Right lobe of liver (tissue), 6 donors: ENCODE data around the gene CLCA2. TPM values are rescaled to one million over a fixed set of nuclear protein-coding genes. Genes with fewer than 3 reads are reported as not detected.

Experiments
- ATAC-seq, 4 donors: fragments of 200-7000 bp; cut with Tn5 transposase; one replicate each; pipeline ENCODE4 v1.9.1; 2020; ENCODE audit warnings: mild to moderate bottlenecking in 4 of 4, moderate library complexity in 4 of 4
- DNase-seq, 3 donors: peaks; one replicate each; pipeline ENCODE4 v3.0.0-alpha.2; 2020
- H3K27ac ChIP-seq, 3 donors: fragments of 200-600 bp; one replicate each; pipeline ENCODE4 v1.8.0; 2022
- H3K27me3 ChIP-seq, 2 donors: fragments of 200-600 bp; one replicate each; pipeline ENCODE4 v1.8.0; 2022
- H3K36me3 ChIP-seq, 4 donors: fragments of 200-600 bp; sonication (generic) in 1 of 4; one replicate each; pipeline versions ENCODE4 v1.5.1 to v1.8.0; 2017 to 2022; ENCODE audit warnings: control low read depth in 1 of 4
- H3K4me1 ChIP-seq, 4 donors: fragments of 200-600 bp; sonication (generic) in 1 of 4; one replicate each; pipeline versions ENCODE4 v1.5.1 to v1.8.0; 2017 to 2022; ENCODE audit warnings: control low read depth in 1 of 4
- H3K4me3 ChIP-seq, 3 donors: fragments of 200-600 bp; one replicate each; pipeline ENCODE4 v1.8.0; 2022
- H3K9me3 ChIP-seq, 4 donors: fragments of 200-600 bp; sonication (generic) in 1 of 4; one replicate each; pipeline versions ENCODE4 v1.5.1 to v1.8.0; 2017 to 2022; ENCODE audit warnings: control low read depth in 1 of 4
- CTCF ChIP-seq, 4 donors: fragments of 200-600 bp in 3 of 4; fragments of 450-650 bp in 1 of 4; IDR thresholded peaks; one replicate each; pipeline versions ENCODE4 v1.5.1 to v1.8.0; 2016 to 2022; ENCODE audit warnings: antibody characterized with exemption in 4 of 4, mild to moderate bottlenecking in 2 of 4
- POLR2A ChIP-seq: fragments of 450-650 bp; IDR thresholded peaks from one replicate; pipeline ENCODE4 v1.6.1; 2017; ENCODE audit warnings: antibody characterized with exemption, mild to moderate bottlenecking
- WGBS: methylation state at CpG from one replicate; pipeline ENCODE4 v1.1.6; 2018; ENCODE audit warnings: low coverage, low lambda C conversion rate; ENCODE audit not compliant: insufficient coverage; ENCODE audit errors: missing lambda C conversion rate; 5-methylcytosine and 5-hydroxymethylcytosine counted together
- intact Hi-C, 2 donors: fragments of 100-400 bp; cut with DNase I; formaldehyde crosslinking; loops; one replicate each; pipeline versions ENCODE4 v1.11.2 to v1.14.1; 2022
- total RNA-seq, 6 experiments: library from RNA; depleted of rRNA in 2 of 6; stranded (reverse); fragments of >200 nt in 2 of 6; fragmentation: NEBNext Ultra II Directional in 3 of 6; extraction: Animal tissue kit (Norgen Biotek cat#: 25700) in 3 of 6; gene quantifications; one replicate each; pipeline versions ENCODE4 v1.1.0 to v1.2.4, GENCODE V29; 2016 to 2023
- donor health status: DM: no; HTN: yes; CAD: no.
- donor health status: DM: no; HTN: no; CAD: no.
- donor health status: DM: no; HTN: no; CAD: no.
- donor health status: DM: no; HTN: yes; CAD: no.
- donor health status: DM: no; HTN: yes; CAD: no.

Gene CLCA2
- total RNA-seq, 6 experiments from 2014 or later = not detected

GRCh38 chr1:86396498-86396890 lies 27.5 kb upstream of the CLCA2 start:
- TF ChIP-seq POLR2A (no peak), CTCF (IDR thresholded peaks at IDR 0.05) (no peak)
- Histone ChIP-seq H3K4me1 (no peaks in the 10 kb centered on the region), H3K4me3 (peak overlapping the region; percentile 73 to 77 (median 77)), H3K9me3 (no peaks in the 10 kb centered on the region), H3K27ac (peak overlapping the region; percentile 27 to 68 (median 35)), H3K36me3 (no peaks in the 10 kb centered on the region), H3K27me3 (no peaks in the 10 kb centered on the region)
- DNase-seq = no peak
- peak in 3 of 4 donors; percentile 2 to 16 (median 7) for ATAC-seq
- intact Hi-C loops = no loop called here
- 5% methylated on average over 9 of the region's 9 CpGs for WGBS

- no peak for TF ChIP-seq POLR2A
- TF ChIP-seq CTCF (IDR thresholded peaks at IDR 0.05) = no peak
- no peak overlapping the region for H3K27ac ChIP-seq
- no peak overlapping the region for H3K4me3 ChIP-seq
- H3K36me3 ChIP-seq = no peaks in the 10 kb centered on the region
- no peaks in the 10 kb centered on the region for H3K4me1 ChIP-seq
- no peaks in the 10 kb centered on the region for H3K27me3 ChIP-seq
- 57% methylated on average over 1 of the region's 6 CpGs for WGBS
- intact Hi-C loops = no loop called here
- H3K9me3 ChIP-seq = no peaks in the 10 kb centered on the region
- DNase-seq (no peak), ATAC-seq (no peak)
Observed at GRCh38 chr1:86409416-86410021, 14.5 kb upstream of the CLCA2 start.

GRCh38 chr1:86410879-86411278 lies 13.1 kb upstream of the CLCA2 start:
- intact Hi-C loops = no loop called here
- 80% methylated on average over 1 of the region's 4 CpGs for WGBS
- Histone ChIP-seq H3K27me3 (no peaks in the 10 kb centered on the region), H3K9me3 (no peaks in the 10 kb centered on the region), H3K4me1 (no peaks in the 10 kb centered on the region), H3K27ac (no peak overlapping the region), H3K4me3 (no peak overlapping the region), H3K36me3 (no peaks in the 10 kb centered on the region)
- no peak for ATAC-seq
- no peak for DNase-seq
- TF ChIP-seq POLR2A = no peak
- TF ChIP-seq CTCF (IDR thresholded peaks at IDR 0.05) = no peak

GRCh38 chr1:86416343-86416742 lies 7.6 kb upstream of the CLCA2 start:
- ATAC-seq (no peak), DNase-seq (no peak)
- Histone ChIP-seq H3K4me1 (no peaks in the 10 kb centered on the region), H3K27me3 (no peaks in the 10 kb centered on the region), H3K36me3 (no peaks in the 10 kb centered on the region), H3K27ac (no peak overlapping the region), H3K4me3 (no peak overlapping the region), H3K9me3 (no peaks in the 10 kb centered on the region)
- 52% methylated on average over 4 of the region's 6 CpGs for WGBS
- intact Hi-C loops = no loop called here
- TF ChIP-seq POLR2A (no peak), CTCF (IDR thresholded peaks at IDR 0.05) (no peak)
